BE2C (cell line): ENCODE measurements around the gene ATP12A.

ENCODE experiments used
- DNase-seq: peaks from one replicate; pipeline ENCODE4 v3.0.0-alpha.2; 2020
- H3K27me3 ChIP-seq: fragments of 250-450 bp; sonication (Bioruptor Pico); 2 replicates; pipeline ENCODE4 v1.5.1; 2020; ENCODE audit warnings: mild to moderate bottlenecking
- H3K36me3 ChIP-seq: fragments of 250-450 bp; sonication (Bioruptor Pico); 2 replicates; pipeline ENCODE4 v1.5.1; 2020; ENCODE audit warnings: mild to moderate bottlenecking
- H3K4me1 ChIP-seq: fragments of 250-450 bp; sonication (Bioruptor Pico); 2 replicates; pipeline ENCODE4 v1.5.1; 2020
- H3K4me3 ChIP-seq: 2 replicates; pipeline ENCODE4 v1.5.1; 2011; ENCODE audit warnings: low read depth, low read length
- H3K9me3 ChIP-seq: fragments of 250-450 bp; sonication (Bioruptor Pico); 2 replicates; pipeline ENCODE4 v1.5.1; 2020
- CTCF ChIP-seq: IDR thresholded peaks from 2 replicates; pipeline ENCODE4 v1.5.1; 2012; ENCODE audit warnings: mild to moderate bottlenecking, low read depth, low read length

ATP12A gene

DNA sequence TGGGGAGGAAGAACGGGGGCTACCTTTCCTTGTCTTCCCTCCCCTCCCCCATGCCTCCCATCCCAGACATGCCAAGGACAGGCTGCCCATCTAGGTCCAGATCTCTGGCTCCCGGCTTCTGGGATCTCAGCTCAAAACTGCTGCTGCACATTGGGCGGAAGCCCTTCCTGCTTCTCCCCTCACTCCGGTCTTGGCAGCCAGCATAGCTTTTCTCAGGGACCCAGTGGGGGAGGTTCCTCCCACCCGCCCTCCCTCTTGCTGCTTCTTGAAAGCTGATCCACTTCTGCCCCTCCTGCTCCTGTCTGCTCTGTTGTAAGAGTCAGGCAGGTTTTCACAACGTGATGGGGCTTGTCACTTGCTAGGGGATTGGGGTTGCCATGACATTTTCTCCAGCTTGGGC is 62.1 kb downstream of the ATP12A start:
- no peak for DNase-seq

GRCh38 chr13:24742977-24743376 is 62.8 kb downstream of the ATP12A start:
- H3K36me3 ChIP-seq: no peaks in the 10 kb centered on the region
- no peaks in the 10 kb centered on the region for H3K9me3 ChIP-seq
- no peak for DNase-seq
- H3K4me3 ChIP-seq: no peak overlapping the region
- no peak for TF ChIP-seq CTCF
- peaks cover 15% of the 10 kb centered on the region for H3K27me3 ChIP-seq
- H3K4me1 ChIP-seq: no peaks in the 10 kb centered on the region

More for the DNA sequence above, 62.1 kb downstream of the ATP12A start:
- no peak for TF ChIP-seq CTCF
- Histone ChIP-seq H3K27me3 (peaks cover 8% of the 10 kb centered on the region; the same call in 1 of the 2 replicates), H3K4me1 (no peaks in the 10 kb centered on the region), H3K9me3 (no peaks in the 10 kb centered on the region), H3K36me3 (no peaks in the 10 kb centered on the region), H3K4me3 (no peak overlapping the region)

- H3K9me3 ChIP-seq: no peaks in the 10 kb centered on the region
- no peak for DNase-seq
- no peak for TF ChIP-seq CTCF
- no peaks in the 10 kb centered on the region for H3K4me1 ChIP-seq
- peaks cover 15% of the 10 kb centered on the region for H3K27me3 ChIP-seq
- H3K4me3 ChIP-seq: no peak overlapping the region
- no peaks in the 10 kb centered on the region for H3K36me3 ChIP-seq
These were observed 64.0 kb downstream of the ATP12A start for GRCh38 chr13:24744247-24744646.

DNA sequence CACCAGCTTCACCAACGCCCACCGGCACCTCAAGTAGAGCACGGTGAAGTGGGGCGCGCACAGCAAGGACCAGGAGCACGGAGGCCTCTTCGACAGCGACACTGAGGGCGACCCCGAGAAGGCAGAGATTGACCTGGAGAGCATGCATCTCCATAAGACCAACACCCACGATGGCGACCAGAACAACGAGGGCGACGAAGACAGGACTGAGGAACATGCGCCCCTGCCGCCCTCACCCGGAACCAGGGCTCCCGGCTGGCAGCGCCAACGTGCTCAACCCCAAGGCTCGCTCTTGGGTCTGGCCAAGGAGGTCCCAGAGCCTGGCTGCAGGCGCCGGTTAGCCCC is 65.3 kb downstream of the ATP12A start:
- H3K4me1 ChIP-seq: no peaks in the 10 kb centered on the region
- no peaks in the 10 kb centered on the region for H3K36me3 ChIP-seq
- no peak for TF ChIP-seq CTCF
- H3K4me3 ChIP-seq: no peak overlapping the region
- H3K9me3 ChIP-seq: no peaks in the 10 kb centered on the region
- H3K27me3 ChIP-seq: peaks cover 15% of the 10 kb centered on the region
- DNase-seq: no peak

DNA sequence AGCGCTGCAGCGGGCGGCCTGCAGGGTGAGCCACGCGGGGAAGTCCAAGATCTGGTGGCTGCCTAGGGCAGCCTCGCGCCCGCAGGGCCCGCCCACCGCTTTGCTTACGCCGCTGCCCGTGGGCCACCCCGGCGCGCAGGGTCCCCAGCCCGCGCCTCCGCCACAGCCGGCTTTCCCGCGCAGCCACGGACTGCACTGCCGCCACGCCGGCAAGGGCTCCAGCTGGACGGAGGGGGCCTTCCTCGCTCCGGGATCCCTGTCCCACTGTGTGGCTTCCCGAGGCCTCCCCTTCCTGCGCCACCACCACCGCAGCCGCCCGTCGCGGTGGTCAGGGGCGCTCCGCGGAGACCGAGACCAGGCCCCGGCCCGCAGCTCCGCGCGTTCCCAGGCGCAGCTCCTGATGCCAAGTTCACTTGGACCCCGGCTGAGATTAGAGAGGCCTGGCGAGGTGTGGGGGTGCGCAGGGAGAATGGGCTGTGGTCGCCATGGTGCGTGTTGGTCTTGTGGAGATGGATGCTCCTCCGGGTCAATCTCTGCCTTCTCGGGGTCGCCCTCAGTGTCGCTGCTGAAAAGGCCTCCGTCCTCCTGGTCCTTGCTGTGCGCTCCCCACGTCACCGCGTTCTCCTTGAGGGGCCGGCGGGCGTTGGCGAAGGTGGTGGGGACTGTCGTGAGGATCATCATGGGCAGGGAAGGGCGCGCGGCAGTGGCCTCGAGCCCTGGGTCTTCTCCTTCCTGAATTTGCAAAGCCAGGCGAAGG is 65.8 kb downstream of the ATP12A start:
- DNase-seq: no peak
- no peaks in the 10 kb centered on the region for H3K9me3 ChIP-seq
- no peak overlapping the region for H3K4me3 ChIP-seq
- no peak for TF ChIP-seq CTCF
- H3K4me1 ChIP-seq: no peaks in the 10 kb centered on the region
- H3K36me3 ChIP-seq: no peaks in the 10 kb centered on the region
- peaks cover 15% of the 10 kb centered on the region for H3K27me3 ChIP-seq

DNA sequence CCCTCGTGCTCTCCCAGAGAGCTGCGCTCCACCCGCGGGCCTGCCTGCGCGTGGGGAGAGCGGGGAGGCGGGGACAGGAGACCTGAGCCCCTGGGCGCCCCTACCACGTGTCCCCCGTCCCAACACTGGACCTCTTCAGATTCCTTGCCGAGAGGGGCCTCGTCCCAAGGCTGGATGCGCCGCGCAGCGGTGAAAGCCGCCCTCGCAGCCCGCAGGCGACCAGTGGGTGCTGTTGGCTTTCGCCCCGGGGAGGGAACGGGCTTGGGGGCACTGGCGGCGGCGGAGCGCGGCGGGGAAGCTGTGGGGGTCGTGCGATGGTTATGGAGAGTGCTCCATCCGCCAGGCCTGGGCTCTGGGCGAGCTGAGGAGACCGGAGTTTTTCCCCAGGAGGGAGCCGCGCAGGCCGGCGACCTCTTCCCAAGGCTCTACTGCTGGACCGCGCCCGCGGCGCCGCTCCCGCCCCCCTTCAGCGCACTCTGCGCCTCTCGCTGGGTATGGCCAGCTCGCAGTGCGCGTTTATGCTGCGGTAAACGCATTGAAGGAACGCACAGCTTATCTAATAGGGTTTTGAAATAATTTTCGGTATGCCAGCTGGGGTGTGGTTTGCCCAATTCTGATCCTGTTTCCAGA is 66.5 kb downstream of the ATP12A start:
- no peak for DNase-seq
- Histone ChIP-seq H3K27me3 (peaks cover 15% of the 10 kb centered on the region), H3K4me3 (no peak overlapping the region), H3K36me3 (no peaks in the 10 kb centered on the region), H3K9me3 (no peaks in the 10 kb centered on the region), H3K4me1 (no peaks in the 10 kb centered on the region)
- TF ChIP-seq CTCF: no peak
